ENCODE data around the gene NSD1. TPM values are rescaled to one million over a fixed set of nuclear protein-coding genes. Genes with fewer than 3 reads are reported as not detected.

NSD1 gene
- total and polyA plus RNA-seq, 10 of the 15 experiments (the other 5 are each of a cell fraction or from before 2014, with no cell fraction given): 7.0 to 57.9 (median 30.4) TPM

- Histone ChIP-seq H3K4me1 (ENCODE audit: control insufficient read depth, insufficient read depth, low read length) (peaks cover 21% of the 10 kb centered on the region), H4K20me1 (ENCODE audit: control insufficient read depth, insufficient read depth) (no peaks in the 10 kb centered on the region), H3K27me3 (replicated peaks in 1 of 2; ENCODE audit: control insufficient read depth in 2 of 2, insufficient read depth in 2 of 2, low read length in 1 of 2) (no peaks in the 10 kb centered on the region), H3K36me3 (ENCODE audit: control insufficient read depth in 2 of 2, insufficient read depth in 2 of 2, low read length in 1 of 2) (peaks cover 21 to 43% of the 10 kb centered on the region in 2 experiments), H3K9me3 (replicated peaks; ENCODE audit: control insufficient read depth, insufficient read depth, low read length) (no peaks in the 10 kb centered on the region), H3K4me2 (ENCODE audit: control insufficient read depth, insufficient read depth) (peak overlapping the region; percentile 52), H3K27ac (ENCODE audit: control insufficient read depth, insufficient read depth) (peak overlapping the region; percentile 62), H2AFZ (ENCODE audit: control insufficient read depth, low read depth, low read length) (no peak overlapping the region), H3K4me3 (0 out of 2 replicates have a peak overlapping the region, but pooled peaks have one; percentile 21), H3K9ac (ENCODE audit: control insufficient read depth, insufficient read depth, low read length) (peak overlapping the region; percentile 18; the same call in 1 of the 2 replicates), H3K79me2 (ENCODE audit: control insufficient read depth, insufficient read depth, low read length) (no peaks in the 10 kb centered on the region)
- ChIA-PET SMC1A (ENCODE audit: uncharacterized antibody, unreplicated experiment) (no interaction called here), CTCF (interaction anchor here (1.0 to 1.6 kb wide), 4 partner anchors 8 to 177 kb away, joined by 3 to 5 read pairs (median 3); no protein-coding TSS in a partner anchor), POLR2A (no interaction called here), RAD21 (ENCODE audit: unreplicated experiment) (no interaction called here)
- 33% methylated on average over 12 of the region's 12 CpGs for whole genome bisulfite sequencing (ENCODE audit: insufficient coverage, insufficient replicate concordance, low lambda C conversion rate, missing lambda C conversion rate)
- ATAC-seq: peak; percentile 91
- FAIRE-seq: peak; percentile 27
- intact Hi-C loops (cut with micrococcal nuclease; ENCODE audit: unreplicated experiment) (no loop called here), in situ Hi-C loops (cut with MboI) (no loop called here)
- DNase-seq (ENCODE audit: low read depth, low spot score): no peak
- no TSS peak for BruUV-seq (replicated peaks)
- TF ChIP-seq, protein P1, sequence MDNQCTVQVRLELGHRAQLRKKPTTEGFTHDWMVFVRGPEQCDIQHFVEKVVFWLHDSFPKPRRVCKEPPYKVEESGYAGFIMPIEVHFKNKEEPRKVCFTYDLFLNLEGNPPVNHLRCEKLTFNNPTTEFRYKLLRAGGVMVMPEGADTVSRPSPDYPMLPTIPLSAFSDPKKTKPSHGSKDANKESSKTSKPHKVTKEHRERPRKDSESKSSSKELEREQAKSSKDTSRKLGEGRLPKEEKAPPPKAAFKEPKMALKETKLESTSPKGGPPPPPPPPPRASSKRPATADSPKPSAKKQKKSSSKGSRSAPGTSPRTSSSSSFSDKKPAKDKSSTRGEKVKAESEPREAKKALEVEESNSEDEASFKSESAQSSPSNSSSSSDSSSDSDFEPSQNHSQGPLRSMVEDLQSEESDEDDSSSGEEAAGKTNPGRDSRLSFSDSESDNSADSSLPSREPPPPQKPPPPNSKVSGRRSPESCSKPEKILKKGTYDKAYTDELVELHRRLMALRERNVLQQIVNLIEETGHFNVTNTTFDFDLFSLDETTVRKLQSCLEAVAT (IDR thresholded peaks at IDR 0.05): 0 out of 2 replicates have a peak, but pooled peaks have one; percentile 31
- TF ChIP-seq IKZF2 (IDR thresholded peaks at IDR 0.05) (peak in 1 of 2 experiments; percentile 38; a peak in 1 of 4 replicates), MEF2B (IDR thresholded peaks at IDR 0.05; ENCODE audit: partially characterized antibody, poor library complexity, severe bottlenecking) (peak; percentile 46), SPI1 (IDR thresholded peaks at IDR 0.05; ENCODE audit: borderline replicate concordance, insufficient read depth, low read depth, low read length) (peak; percentile 78; the same call in 1 of the 2 replicates), YY1 (IDR thresholded peaks at IDR 0.05; ENCODE audit: low read depth, low read length) (no peak), ZNF217 (IDR thresholded peaks at IDR 0.05) (peak; percentile 95), NBN (IDR thresholded peaks at IDR 0.05) (peak; percentile 58; the same call in 1 of the 2 replicates), EED (IDR thresholded peaks at IDR 0.05; ENCODE audit: low read depth) (no peak), JUNB (IDR thresholded peaks at IDR 0.05) (no peak), BHLHE40 (IDR thresholded peaks at IDR 0.05; ENCODE audit: borderline replicate concordance in 1 of 2, low read depth in 2 of 2, low read length in 1 of 2) (peak in 1 of 2 experiments; percentile 12; a peak in 1 of 4 replicates), RFX5 (IDR thresholded peaks at IDR 0.05; ENCODE audit: low read depth, low read length) (no peak), IRF4 (IDR thresholded peaks at IDR 0.05; ENCODE audit: low read depth, low read length) (peak; percentile 59; the same call in 1 of the 2 replicates), RAD51 (IDR thresholded peaks at IDR 0.05) (no peak), NFIC (IDR thresholded peaks at IDR 0.05; ENCODE audit: low read depth, low read length) (0 out of 2 replicates have a peak, but pooled peaks have one; percentile 25), BRCA1 (IDR thresholded peaks at IDR 0.05; ENCODE audit: low read depth, low read length) (no peak), DPF2 (IDR thresholded peaks at IDR 0.05) (peak; percentile 52), MEF2A (IDR thresholded peaks at IDR 0.05; ENCODE audit: insufficient read depth, low read depth, low read length) (peak; percentile 64; the same call in 1 of the 2 replicates), ZSCAN29 (IDR thresholded peaks at IDR 0.05) (no peak), ETV6 (conservative IDR thresholded peaks at IDR 0.05 in 1 of 2, IDR thresholded peaks at IDR 0.05 in 1 of 2; ENCODE audit: borderline replicate concordance in 1 of 2, low read depth in 1 of 2) (0 out of 4 replicates have a peak, but pooled peaks of 1 of the 2 experiments have one; percentile 13), CREB1 (IDR thresholded peaks at IDR 0.05; ENCODE audit: low read depth) (0 out of 2 replicates have a peak, but pooled peaks have one; percentile 10), TCF12 (IDR thresholded peaks at IDR 0.05; ENCODE audit: low read depth, low read length) (peak; percentile 84)
These were observed 157.4 kb downstream of the NSD1 start for GRCh38 chr5:177290816-177291596.
